RCC 7860 (cell line): ENCODE results near the gene NDUFA11.
"Not testable (repeated sequence)": the region's sequence is repeated elsewhere in the genome, so short reads cannot be mapped to it uniquely, and the experiment has no call there.

Experiments used
- DNase-seq: peaks from one replicate; pipeline ENCODE4 v3.0.0-alpha.2; 2015; ENCODE audit warnings: low spot score
- FAIRE-seq: peaks from 2 replicates; lab custom pipeline; 2012; peaks lifted over from hg19 to GRCh38; lab: Jason Lieb, UNC

The NDUFA11 gene

GRCh38 chr19:5864013-5864720, 39.4 kb downstream of the NDUFA11 start:
- FAIRE-seq (no peak), DNase-seq (no peak)

DNA sequence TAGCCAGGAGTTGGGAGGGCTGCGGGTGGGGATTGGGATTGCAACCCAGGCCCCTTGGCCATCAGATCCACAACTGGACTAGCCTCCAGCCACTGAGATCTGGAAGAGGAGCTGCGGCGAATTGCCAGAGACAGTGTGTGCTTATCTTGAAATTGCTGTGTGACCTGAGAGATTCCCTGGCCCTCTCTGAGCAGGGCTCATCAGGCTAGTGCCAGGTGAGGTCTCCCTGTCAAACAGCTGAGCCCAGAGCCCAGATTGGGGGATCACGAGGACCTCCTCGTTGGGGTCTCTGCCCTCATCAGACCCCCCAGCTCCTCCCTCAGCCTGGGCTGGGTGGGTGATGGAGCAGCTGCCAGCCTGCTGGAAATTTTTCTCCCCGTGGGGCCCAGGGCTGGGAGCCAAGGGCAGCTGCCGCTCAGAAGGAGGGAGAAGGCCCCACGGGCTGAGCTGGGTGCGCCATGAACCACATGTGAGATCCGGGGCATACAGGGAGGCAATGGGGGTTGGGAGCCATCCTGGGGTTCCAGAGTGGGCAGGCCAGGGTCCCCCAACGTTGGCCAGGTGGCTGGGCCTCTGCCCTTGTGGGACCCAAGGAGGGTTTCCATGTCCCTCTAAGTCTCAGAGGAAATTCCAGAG, 40.4 kb downstream of the NDUFA11 start:
- no peak for DNase-seq
- no peak for FAIRE-seq

DNA sequence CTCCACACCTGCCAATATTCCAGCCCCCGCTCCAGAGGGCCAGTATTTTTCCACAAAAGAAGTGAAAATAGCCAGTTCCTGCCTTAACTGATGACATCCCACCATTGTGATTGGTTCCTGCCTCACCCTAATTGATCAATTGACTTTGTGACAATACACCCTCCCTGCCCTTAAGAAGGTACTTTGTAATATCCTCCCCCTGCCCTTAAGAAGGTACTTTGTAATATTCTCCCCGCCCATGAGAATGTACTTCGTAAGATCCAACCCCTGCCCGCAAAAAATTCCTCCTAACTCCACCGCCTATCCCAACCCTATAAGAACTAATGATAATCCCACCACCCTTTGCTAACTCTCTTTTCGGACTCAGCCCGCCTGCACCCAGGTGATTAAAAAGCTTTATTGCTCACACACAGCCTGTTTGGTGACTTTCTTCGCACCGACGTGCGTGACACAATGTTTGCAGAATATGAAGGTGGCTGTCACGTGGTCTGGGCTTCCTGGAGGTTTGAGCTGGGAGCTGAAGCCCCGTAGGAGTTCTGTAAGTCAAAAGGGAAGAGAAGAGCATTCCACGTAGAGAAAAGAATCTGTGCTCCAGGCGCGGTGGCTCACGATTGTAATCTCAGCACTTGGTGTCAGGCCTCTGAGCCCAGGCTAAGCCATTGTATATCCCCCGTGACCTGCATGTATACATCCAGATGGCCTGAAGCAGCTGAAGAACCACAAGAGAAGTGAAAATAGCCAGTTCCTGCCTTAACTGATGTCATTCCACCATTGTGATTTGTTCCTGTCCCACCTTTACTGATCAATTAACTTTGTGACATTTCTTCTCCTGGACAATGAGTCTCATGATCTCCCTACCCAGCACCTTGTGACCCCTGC, 46.1 kb downstream of the NDUFA11 start:
- FAIRE-seq (no peak), DNase-seq (no peak)

DNA sequence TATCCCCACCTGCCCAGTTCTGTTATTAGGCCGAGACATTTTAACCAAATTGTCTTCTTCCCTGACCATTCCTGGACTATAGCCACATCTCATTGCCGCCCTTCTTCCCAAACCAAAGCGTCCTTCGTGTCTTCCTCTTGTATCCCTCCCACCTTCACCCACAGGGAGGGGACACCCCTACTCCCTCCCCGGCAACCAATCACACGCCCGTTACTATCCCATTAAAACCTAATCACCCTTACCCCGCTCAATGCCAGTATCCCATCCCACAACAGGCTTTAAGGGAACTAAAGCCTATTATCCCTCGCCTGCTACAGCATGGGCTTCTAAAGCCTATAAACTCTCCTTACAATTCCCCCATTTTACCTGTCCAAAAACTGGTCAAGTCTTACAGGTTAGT, 48.4 kb downstream of the NDUFA11 start:
- FAIRE-seq, DNase-seq: not testable (repeated sequence)

- DNase-seq, FAIRE-seq: not testable (repeated sequence)
These were observed 49.5 kb downstream of the NDUFA11 start for GRCh38 chr19:5854121-5854520.

GRCh38 chr19:5851302-5851701, 52.3 kb downstream of the NDUFA11 start, which contains the start of gene FUT3:
TSS of gene FUT3 (minus strand) at chr19:5851449.
- no peak for DNase-seq

GRCh38 chr19:5850743-5851293, 52.8 kb downstream of the NDUFA11 start:
- FAIRE-seq (peak; percentile 12), DNase-seq (no peak)

More at GRCh38 chr19:5851302-5851701, 52.3 kb downstream of the NDUFA11 start, which contains the start of gene FUT3:
- no peak for FAIRE-seq

GRCh38 chr19:5850189-5850588, 53.4 kb downstream of the NDUFA11 start:
- FAIRE-seq, result no peak

DNA sequence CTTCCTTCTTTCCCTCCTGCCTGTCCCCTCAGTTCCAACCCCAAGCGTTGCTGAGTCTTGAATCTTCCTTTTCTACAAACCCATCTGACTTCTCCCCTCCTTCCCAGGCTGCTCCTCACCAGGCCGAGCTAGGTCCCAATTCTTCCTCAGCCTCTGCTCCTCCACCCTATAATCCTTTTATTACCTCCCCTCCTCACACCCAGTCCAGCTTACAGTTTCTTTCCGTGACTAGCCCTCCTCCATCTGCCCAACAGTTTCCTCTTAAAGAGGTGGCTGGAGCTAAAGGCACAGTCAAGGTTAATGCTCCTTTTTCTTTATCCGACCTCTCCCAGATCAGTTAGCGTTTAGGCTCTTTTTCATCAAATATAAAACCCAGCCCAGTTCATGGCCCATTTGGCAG, 55.0 kb downstream of the NDUFA11 start:
- FAIRE-seq, result not testable (repeated sequence)

More at GRCh38 chr19:5850189-5850588, 53.4 kb downstream of the NDUFA11 start:
- no peak for DNase-seq

GRCh38 chr19:5847846-5848245, 55.7 kb downstream of the NDUFA11 start:
- not testable (repeated sequence) for DNase-seq, FAIRE-seq

More for the DNA sequence above, 55.0 kb downstream of the NDUFA11 start:
- DNase-seq, result not testable (repeated sequence)
